WERI-Rb-1 (cell line): Measurements from ENCODE around the gene ALLC.

Source experiments
- DNase-seq: peaks from one replicate; pipeline ENCODE4 v3.0.0-alpha.2; 2020
- H3K27ac ChIP-seq: fragments of 250-450 bp; sonication (Bioruptor Pico); 2 replicates; pipeline ENCODE4 v1.5.1; 2020; ENCODE audit warnings: mild to moderate bottlenecking, moderate library complexity
- H3K27me3 ChIP-seq: fragments of 250-450 bp; sonication (Bioruptor Pico); 2 replicates; pipeline ENCODE4 v1.5.1; 2021; ENCODE audit warnings: mild to moderate bottlenecking, low read depth, moderate library complexity; ENCODE audit not compliant: insufficient read depth, severe bottlenecking
- H3K36me3 ChIP-seq: fragments of 250-450 bp; sonication (Bioruptor Pico); 2 replicates; pipeline ENCODE4 v1.5.1; 2020; ENCODE audit warnings: mild to moderate bottlenecking, moderate library complexity
- H3K4me3 ChIP-seq: 2 replicates; pipeline ENCODE4 v1.5.1; 2011; ENCODE audit warnings: low read depth, mild to moderate bottlenecking, control low read depth, low read length
- H3K9me3 ChIP-seq: fragments of 250-450 bp; sonication (Bioruptor Pico); 2 replicates; pipeline ENCODE4 v1.5.1; 2021; ENCODE audit warnings: mild to moderate bottlenecking, moderate library complexity; ENCODE audit not compliant: severe bottlenecking
- CTCF ChIP-seq: IDR thresholded peaks from 2 replicates; pipeline ENCODE4 v1.5.1; 2011; ENCODE audit warnings: low read depth, mild to moderate bottlenecking, control low read depth, inconsistent platforms, low read length

ALLC gene

GRCh38 chr2:3730646-3731045 is 72.6 kb downstream of the ALLC start:
- Histone ChIP-seq H3K36me3 (no peaks in the 10 kb centered on the region), H3K4me3 (no peak overlapping the region), H3K27ac (no peak overlapping the region), H3K9me3 (no peaks in the 10 kb centered on the region), H3K27me3 (no peaks in the 10 kb centered on the region)
- no peak for DNase-seq
- no peak for TF ChIP-seq CTCF

GRCh38 chr2:3731829-3732228 is 73.8 kb downstream of the ALLC start:
- H3K36me3 ChIP-seq = no peaks in the 10 kb centered on the region
- TF ChIP-seq CTCF = no peak
- no peak for DNase-seq
- H3K27ac ChIP-seq = no peak overlapping the region
- H3K4me3 ChIP-seq = no peak overlapping the region
- H3K27me3 ChIP-seq = no peaks in the 10 kb centered on the region
- no peaks in the 10 kb centered on the region for H3K9me3 ChIP-seq

DNA sequence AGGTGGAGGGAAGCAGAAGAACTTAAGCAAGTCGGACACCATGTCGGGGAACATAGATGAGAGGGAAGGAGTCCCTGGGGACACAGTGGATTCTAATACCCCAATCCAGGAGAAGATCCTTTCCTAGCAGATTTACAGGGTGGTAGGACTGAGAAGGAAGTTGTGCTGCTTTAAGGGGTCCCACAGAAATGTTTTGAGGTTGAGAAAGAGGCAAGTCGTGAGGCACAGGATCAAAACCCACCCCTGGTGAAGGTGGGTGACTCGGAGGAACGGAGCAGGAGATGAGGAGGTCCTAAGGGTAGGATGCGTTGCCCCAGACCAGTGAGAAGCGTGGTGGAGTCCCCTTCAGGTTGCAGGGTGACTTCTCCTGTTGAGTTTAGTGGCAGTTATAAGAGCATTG is 78.1 kb downstream of the ALLC start:
- no peak for TF ChIP-seq CTCF
- H3K27me3 ChIP-seq = no peaks in the 10 kb centered on the region
- no peak overlapping the region for H3K4me3 ChIP-seq

DNA sequence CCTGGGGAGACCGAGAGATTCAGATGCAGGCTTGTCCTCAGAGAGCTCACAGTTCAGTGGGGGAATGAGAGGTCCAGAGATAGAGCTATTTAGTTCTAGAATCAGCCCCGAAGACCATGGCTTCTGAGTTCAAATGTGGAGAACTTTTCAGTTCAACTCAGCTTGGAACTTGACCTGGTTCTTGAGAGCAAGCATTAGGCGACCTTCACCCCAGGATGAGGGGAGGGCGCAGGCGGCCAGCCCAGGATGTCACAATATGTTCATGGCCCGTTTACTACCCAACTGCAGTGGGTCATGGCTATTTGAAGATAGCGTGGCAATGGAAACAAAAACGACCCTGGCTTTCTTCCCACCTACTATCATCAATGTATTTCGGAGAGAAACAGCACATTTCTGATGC is 79.1 kb downstream of the ALLC start:
- no peaks in the 10 kb centered on the region for H3K27me3 ChIP-seq
- DNase-seq = no peak
- H3K36me3 ChIP-seq = no peaks in the 10 kb centered on the region
- no peak for TF ChIP-seq CTCF
- H3K9me3 ChIP-seq = no peaks in the 10 kb centered on the region
- H3K27ac ChIP-seq = no peak overlapping the region
- H3K4me3 ChIP-seq = no peak overlapping the region

More for the DNA sequence above, 78.1 kb downstream of the ALLC start:
- Histone ChIP-seq H3K9me3 (no peaks in the 10 kb centered on the region), H3K36me3 (no peaks in the 10 kb centered on the region), H3K27ac (no peak overlapping the region)
- DNase-seq = no peak

GRCh38 chr2:3738454-3738853 is 80.5 kb downstream of the ALLC start:
- TF ChIP-seq CTCF = peak; percentile 46
- no peaks in the 10 kb centered on the region for H3K9me3 ChIP-seq
- no peaks in the 10 kb centered on the region for H3K27me3 ChIP-seq
- H3K4me3 ChIP-seq = no peak overlapping the region
- peak; percentile 85 for DNase-seq
- H3K27ac ChIP-seq = no peak overlapping the region
- no peaks in the 10 kb centered on the region for H3K36me3 ChIP-seq

- H3K9me3 ChIP-seq = no peaks in the 10 kb centered on the region
- no peak for TF ChIP-seq CTCF
- no peaks in the 10 kb centered on the region for H3K36me3 ChIP-seq
- DNase-seq = no peak
- H3K27me3 ChIP-seq = no peaks in the 10 kb centered on the region
- H3K4me3 ChIP-seq = no peak overlapping the region
- H3K27ac ChIP-seq = no peak overlapping the region
Measured at GRCh38 chr2:3739313-3739712, 81.3 kb downstream of the ALLC start.
